ENCODE results near the gene CCDC91.

GRCh38 chr12:28427046-28427445 is 236.8 kb downstream of the CCDC91 start:
- TF ChIP-seq POLR2A (IDR thresholded peaks at IDR 0.05): no peak
- TF ChIP-seq CTCF (IDR thresholded peaks at IDR 0.05): no peak
